A549 treated with DMSO at 1 μM for 4 hours (cell line): Measurements from ENCODE around the gene RRBP1. TPM values are rescaled to one million over a fixed set of nuclear protein-coding genes. Genes with fewer than 3 reads are reported as not detected.

ENCODE experiments used
- total RNA-seq: library from RNA; stranded (reverse); fragments of 200-300 nt; extraction: Qiagen RNA extraction; gene quantifications from 5 replicates; pipeline ENCODE4 v1.2.3, GENCODE V29; 2022; ENCODE audit warnings: low read depth

Gene RRBP1, protein sequence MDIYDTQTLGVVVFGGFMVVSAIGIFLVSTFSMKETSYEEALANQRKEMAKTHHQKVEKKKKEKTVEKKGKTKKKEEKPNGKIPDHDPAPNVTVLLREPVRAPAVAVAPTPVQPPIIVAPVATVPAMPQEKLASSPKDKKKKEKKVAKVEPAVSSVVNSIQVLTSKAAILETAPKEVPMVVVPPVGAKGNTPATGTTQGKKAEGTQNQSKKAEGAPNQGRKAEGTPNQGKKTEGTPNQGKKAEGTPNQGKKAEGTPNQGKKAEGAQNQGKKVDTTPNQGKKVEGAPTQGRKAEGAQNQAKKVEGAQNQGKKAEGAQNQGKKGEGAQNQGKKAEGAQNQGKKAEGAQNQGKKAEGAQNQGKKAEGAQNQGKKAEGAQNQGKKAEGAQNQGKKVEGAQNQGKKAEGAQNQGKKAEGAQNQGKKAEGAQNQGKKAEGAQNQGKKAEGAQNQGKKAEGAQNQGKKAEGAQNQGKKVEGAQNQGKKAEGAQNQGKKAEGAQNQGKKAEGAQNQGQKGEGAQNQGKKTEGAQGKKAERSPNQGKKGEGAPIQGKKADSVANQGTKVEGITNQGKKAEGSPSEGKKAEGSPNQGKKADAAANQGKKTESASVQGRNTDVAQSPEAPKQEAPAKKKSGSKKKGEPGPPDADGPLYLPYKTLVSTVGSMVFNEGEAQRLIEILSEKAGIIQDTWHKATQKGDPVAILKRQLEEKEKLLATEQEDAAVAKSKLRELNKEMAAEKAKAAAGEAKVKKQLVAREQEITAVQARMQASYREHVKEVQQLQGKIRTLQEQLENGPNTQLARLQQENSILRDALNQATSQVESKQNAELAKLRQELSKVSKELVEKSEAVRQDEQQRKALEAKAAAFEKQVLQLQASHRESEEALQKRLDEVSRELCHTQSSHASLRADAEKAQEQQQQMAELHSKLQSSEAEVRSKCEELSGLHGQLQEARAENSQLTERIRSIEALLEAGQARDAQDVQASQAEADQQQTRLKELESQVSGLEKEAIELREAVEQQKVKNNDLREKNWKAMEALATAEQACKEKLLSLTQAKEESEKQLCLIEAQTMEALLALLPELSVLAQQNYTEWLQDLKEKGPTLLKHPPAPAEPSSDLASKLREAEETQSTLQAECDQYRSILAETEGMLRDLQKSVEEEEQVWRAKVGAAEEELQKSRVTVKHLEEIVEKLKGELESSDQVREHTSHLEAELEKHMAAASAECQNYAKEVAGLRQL (N-terminal part only)
- total RNA-seq: 85.1 to 112 TPM (median 104 TPM) in 5 replicates

GRCh38 chr20:17682103-17682888 lies at the start of gene RRBP1:
Gene RRBP1 (minus strand): TSS chr20:17682242. CDS start chr20:17660507, 21,735 bp downstream.

GRCh38 chr20:17699931-17700351 lies 17.9 kb upstream of the RRBP1 start, which contains the start of gene BANF2:
Gene BANF2 (plus strand): TSS chr20:17699966. CDS start chr20:17725026, 25,060 bp downstream.

DNA sequence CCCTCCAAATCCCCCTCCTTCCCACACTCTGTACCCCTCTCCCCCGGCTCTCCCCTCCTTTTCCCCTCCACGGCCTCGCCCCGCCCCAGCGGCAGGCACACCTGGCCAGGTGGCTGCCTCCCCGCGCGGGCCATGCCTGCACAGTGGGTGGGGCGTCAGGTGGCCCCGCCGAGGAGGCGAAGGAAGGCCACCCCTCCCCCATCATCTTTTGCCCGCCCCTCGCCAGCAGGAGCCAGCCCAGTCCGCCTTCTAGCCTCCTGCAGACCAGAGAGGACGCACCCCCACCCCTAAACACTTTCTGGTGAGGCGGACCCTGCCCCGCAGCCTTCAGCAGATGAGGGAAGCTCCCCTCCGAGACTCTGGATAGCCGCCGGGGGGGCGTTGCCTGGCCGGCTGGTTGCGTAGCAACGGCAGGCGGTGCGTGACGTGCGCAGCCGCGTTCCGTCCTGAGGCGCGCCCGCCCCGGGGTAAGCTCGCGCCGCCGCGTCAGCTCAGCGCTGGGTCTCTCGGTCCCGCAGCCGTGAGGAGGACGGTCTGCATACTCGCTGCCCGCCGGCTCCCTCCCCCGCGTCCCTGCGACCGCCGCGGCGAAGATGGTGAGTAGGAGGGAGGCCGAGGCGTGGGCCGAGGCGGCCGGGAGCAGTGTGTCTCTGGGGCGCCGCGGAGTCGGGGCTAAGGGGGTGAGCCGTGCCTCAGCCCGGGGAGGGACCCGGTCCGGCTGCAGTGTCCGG lies 112.3 kb downstream of the RRBP1 start, which contains the start of gene DSTN:
TSS of gene DSTN (plus strand) at position 460 of the 731 bp plus-strand sequence. CDS start at position 594, 134 bp downstream.

Other genes with a start within 250 kb of the RRBP1 start
- gene BFSP1, start 150.9 kb downstream of the RRBP1 start, total RNA-seq: 4.4 to 5.7 TPM (median 4.9 TPM) in 5 replicates
- gene DSTN, start 112.2 kb downstream of the RRBP1 start, total RNA-seq: 646 to 804 TPM (median 743 TPM) in 5 replicates
- not detected in 5 replicates for gene BANF2, start 17.7 kb upstream of the RRBP1 start, total RNA-seq